ENCODE measurements around the gene NEK3.
"Not testable (repeated sequence)": the region's sequence is repeated elsewhere in the genome, so short reads cannot be mapped to it uniquely, and the experiment has no call there.

NEK3 gene

DNA sequence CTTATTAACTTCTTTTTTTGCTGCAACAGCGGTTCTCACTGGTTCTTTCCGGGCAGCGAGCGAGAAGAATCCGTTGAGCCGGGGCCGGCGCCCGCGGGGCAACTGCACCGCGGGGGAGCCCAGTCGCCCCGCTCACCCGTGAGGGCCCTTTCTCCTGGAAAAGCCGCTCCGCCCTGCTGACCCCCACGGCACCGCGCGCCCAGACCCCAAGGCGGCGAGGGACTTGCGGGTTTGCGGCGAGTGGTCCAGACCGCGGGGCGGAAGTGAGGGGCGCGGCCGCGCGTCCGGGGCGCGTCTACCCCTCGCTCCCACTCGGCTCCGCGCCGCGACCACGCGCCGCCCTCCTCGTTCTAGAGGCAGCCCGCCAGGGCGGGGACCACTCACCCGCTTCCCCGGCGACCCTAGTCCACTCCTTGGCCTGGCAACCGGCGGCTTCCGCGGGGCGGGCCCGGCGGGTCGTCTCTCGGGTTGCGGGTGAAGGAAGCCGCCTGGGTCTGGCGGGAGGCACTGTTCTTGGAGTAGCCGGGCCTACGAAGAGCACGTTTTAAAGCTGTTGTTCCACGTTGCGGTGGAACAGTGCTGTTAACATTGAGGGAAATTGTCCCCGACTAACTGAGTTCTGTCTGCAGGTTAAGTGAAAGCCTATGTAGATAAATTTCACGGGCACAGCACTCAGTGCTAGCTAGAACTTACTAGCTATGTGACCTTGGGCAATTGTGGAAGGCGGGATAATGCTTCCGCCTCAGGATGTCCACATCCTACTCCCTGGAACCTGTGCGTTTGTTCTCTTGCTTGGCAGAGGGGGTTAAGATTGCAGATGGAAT lies at the start of gene NEK3:
Gene NEK3, minus strand, starts transcription at position 439 of the 824 bp plus-strand sequence. CDS start 3,406 bp downstream, outside the sequence.
- peak; percentile 84 for DNase-seq

- DNase-seq, result not testable (repeated sequence)
Measured at GRCh38 chr13:52208384-52208783, 49.0 kb upstream of the NEK3 start.

- DNase-seq, result not testable (repeated sequence)
Measured at GRCh38 chr13:52207896-52208295, 48.5 kb upstream of the NEK3 start.

- DNase-seq, result not testable (repeated sequence)
Measured at GRCh38 chr13:52207337-52207736, 47.9 kb upstream of the NEK3 start.

- not testable (repeated sequence) for DNase-seq
Measured at GRCh38 chr13:52204546-52204945, 45.1 kb upstream of the NEK3 start.

- DNase-seq, result not testable (repeated sequence)
Measured at GRCh38 chr13:52203864-52204263, 44.5 kb upstream of the NEK3 start.

DNA sequence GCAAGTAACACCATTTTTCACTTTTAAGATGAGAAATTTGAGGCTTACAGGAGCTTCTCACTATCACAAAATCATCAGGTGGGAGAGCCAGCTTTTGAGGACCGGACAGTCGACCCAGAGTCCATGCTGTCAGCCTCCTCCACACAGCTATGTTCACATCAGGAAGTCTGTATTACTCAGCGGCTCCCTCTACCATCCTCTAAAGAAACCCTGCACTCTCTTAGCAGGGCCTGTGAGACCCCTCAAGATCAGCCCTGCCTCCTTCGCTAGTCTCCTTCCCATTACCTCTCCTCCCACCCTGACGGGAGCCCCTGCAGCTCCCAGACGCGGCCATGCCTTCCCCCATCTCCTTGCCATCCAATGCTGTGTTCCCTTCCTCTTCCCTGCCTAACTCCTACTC lies 43.1 kb upstream of the NEK3 start:
- not testable (repeated sequence) for DNase-seq

- DNase-seq, result not testable (repeated sequence)
Measured at GRCh38 chr13:52201439-52202193, 42.2 kb upstream of the NEK3 start.

- peak; percentile 77 for DNase-seq
Measured at GRCh38 chr13:52195401-52195837, 36.0 kb upstream of the NEK3 start.

- peak; percentile 92 for DNase-seq
Measured at GRCh38 chr13:52194184-52194868, 34.9 kb upstream of the NEK3 start.

GRCh38 chr13:52193587-52194183 lies 34.3 kb upstream of the NEK3 start:
- not testable (repeated sequence) for DNase-seq

DNA sequence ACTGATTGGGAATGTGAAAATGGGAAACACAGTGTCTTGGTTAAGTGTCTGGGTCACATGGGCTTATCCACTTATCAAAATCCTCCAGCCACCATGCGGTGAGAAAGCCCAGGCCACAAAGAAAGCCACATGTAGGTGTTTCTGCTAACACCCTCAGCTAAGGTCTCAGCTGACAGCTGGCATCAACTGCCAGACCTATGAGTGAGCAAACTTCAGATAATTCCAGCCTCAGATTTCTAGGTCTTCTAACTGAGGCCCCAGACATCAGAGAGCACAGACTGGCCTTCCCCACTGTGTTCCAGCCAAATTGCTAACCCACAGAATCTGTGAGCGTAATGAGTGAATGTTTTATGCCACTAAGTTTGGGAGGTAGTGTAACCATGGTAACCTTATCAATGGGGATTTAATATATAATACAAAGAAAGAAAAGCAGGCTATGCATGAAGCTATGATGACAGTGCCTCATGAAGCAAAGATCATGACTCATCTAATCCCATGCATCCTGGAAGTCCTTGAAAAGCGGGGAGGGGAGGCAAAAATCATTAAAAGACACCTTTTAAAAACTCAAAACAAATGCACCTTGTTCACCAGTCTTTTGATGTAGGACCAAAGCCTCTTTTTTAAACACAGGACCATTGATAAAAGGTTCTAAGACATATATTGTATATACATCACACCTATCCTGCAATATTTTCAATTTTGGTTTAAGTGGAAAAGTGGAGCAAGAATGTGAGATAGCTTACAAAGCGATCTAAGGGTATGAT lies 28.2 kb upstream of the NEK3 start:
- DNase-seq, result not testable (repeated sequence)

DNA sequence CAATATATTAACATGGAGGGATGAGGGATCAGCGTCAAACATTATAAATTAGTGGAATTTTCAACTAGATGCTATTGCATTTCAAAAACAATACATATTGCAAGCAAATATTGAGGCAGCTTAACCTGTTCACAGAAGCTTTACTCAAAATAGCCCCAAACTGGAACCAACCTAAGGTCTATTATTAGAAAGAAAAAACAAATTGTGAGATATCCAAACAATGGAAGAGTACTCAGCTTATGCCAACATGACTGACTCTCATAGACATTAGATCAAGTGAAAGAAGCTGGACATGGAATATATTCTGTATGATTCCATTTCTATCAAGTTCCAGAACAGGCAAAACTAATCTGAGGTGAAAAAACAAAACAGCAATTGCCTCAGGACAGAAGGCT lies 27.6 kb upstream of the NEK3 start:
- no peak for DNase-seq

GRCh38 chr13:52181316-52181954 lies 22.0 kb upstream of the NEK3 start:
- DNase-seq, result not testable (repeated sequence)

- no peak for DNase-seq
Measured at GRCh38 chr13:52179925-52180324, 20.5 kb upstream of the NEK3 start.

DNA sequence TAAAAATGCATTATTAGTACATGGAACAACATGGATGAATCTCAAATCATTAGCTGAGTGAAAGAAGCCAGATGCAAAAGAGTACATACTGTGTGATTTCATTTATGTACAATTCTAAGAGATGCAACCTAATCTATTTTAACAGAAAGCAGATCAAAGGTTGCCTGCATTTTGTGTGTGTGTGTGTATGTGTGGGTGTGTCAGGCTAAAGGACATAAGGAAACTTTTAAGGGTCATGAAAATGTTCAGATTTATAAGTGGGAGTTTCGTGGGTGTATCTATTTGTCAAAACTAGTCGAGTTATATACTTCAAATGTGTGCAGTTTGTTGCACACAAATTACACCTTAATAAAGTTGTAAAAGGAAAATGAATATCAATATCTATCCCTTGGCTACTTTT lies 17.9 kb upstream of the NEK3 start:
- no peak for DNase-seq

GRCh38 chr13:52173970-52174369 lies 14.6 kb upstream of the NEK3 start:
- DNase-seq, result not testable (repeated sequence)

DNA sequence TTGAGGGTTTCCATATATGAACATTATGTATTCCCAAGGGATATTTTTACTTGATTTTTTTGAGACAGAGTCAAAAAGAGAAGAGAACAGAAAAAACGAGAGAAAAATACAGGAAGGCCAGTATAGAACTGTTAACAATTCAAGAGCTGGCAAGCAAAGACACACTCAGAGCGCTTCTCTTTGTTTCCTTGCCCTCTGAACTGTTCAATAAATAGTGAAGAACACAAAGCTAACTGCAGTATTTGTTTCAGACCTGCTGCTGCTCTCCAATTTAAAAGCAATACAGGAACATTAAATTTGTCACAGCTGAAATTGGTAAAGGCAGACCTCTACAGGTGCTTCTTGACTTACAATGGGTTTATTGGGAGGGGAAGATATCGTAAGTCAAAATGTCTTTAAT lies 14.0 kb upstream of the NEK3 start:
- no peak for DNase-seq

GRCh38 chr13:52171686-52172085 lies 12.3 kb upstream of the NEK3 start:
- not testable (repeated sequence) for DNase-seq

GRCh38 chr13:52170828-52171391 lies 11.5 kb upstream of the NEK3 start:
- DNase-seq, result not testable (repeated sequence)

DNA sequence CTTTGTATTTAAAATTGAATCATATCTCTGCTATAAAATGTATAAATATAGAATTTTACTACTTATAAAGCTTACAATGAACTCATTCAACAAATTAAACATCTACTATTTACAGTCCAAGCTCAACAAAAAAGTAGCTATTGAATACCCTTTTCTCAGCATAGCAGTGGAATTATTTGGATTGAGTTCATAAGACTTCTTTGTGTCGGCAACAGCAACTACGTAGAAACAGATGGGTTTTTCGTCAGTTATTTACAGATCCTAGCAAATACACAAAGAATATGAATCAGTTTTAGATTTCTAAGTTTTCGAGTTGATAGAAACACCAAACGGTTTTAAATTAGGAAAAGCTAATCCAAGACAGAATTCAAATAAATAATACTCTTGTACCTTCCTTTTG lies 10.4 kb upstream of the NEK3 start:
- no peak for DNase-seq
